GM10248 (cell line): ENCODE data around the gene ADGRL2.

Experiments
- CTCF ChIA-PET: fragments of 300-600 bp; sonication (Branson Sonifier 250); formaldehyde crosslinking; extraction: SDS; loops from one replicate; lab custom pipeline; 2021; ENCODE audit warnings: antibody characterized with exemption; lab: Yijun Ruan, JAX
- POLR2A ChIA-PET: fragments of 350-650 bp; sonication (Branson Sonifier 250); formaldehyde crosslinking; extraction: SDS; loops from one replicate; lab custom pipeline; 2020; ENCODE audit warnings: antibody characterized with exemption; lab: Yijun Ruan, JAX
- DNase-seq: peaks from one replicate; pipeline ENCODE4 v3.0.0; 2012; ENCODE audit errors: extremely low spot score
- CTCF ChIP-seq: IDR thresholded peaks from 2 replicates; pipeline ENCODE4 v1.5.1; 2012; ENCODE audit warnings: mild to moderate bottlenecking, low read depth; ENCODE audit errors: extremely low read depth, missing control alignments, control extremely low read depth

The ADGRL2 gene

GRCh38 chr1:81812712-81813111, 12.0 kb downstream of the ADGRL2 start:
- TF ChIP-seq CTCF, result no peak
- CTCF ChIA-PET, result interaction anchor here (0.7 kb wide), 1 partner anchor 30 kb away, joined by 3 read pairs; no protein-coding TSS in a partner anchor
- DNase-seq, result no peak
- POLR2A ChIA-PET, result no interaction called here

- POLR2A ChIA-PET, result no interaction called here
- no peak for DNase-seq
- CTCF ChIA-PET, result no interaction called here
- TF ChIP-seq CTCF, result no peak
Measured at GRCh38 chr1:81813691-81814090, 13.0 kb downstream of the ADGRL2 start.

GRCh38 chr1:81819613-81820012, 18.9 kb downstream of the ADGRL2 start:
- ChIA-PET CTCF (interaction anchor here (1.7 kb wide), 1 partner anchor 14 kb away, joined by 4 read pairs; no protein-coding TSS in a partner anchor), POLR2A (no interaction called here)
- TF ChIP-seq CTCF, result no peak
- no peak for DNase-seq

- no peak for TF ChIP-seq CTCF
- ChIA-PET CTCF (interaction anchor here (1.7 kb wide), 1 partner anchor 13 kb away, joined by 4 read pairs; no protein-coding TSS in a partner anchor), POLR2A (no interaction called here)
Measured at GRCh38 chr1:81820765-81821164, 20.0 kb downstream of the ADGRL2 start.

GRCh38 chr1:81823082-81823481, 22.3 kb downstream of the ADGRL2 start:
- ChIA-PET CTCF (no interaction called here), POLR2A (no interaction called here)
- no peak for DNase-seq
- no peak for TF ChIP-seq CTCF

More at GRCh38 chr1:81820765-81821164, 20.0 kb downstream of the ADGRL2 start:
- DNase-seq, result no peak

- ChIA-PET POLR2A (no interaction called here), CTCF (interaction anchor here (1.4 kb wide), 1 partner anchor 18 kb away, joined by 4 read pairs; no protein-coding TSS in a partner anchor)
- DNase-seq, result no peak
- no peak for TF ChIP-seq CTCF
Measured at GRCh38 chr1:81824759-81825158, 24.0 kb downstream of the ADGRL2 start.
